Calu3 (cell line): Measurements from ENCODE around the gene LAGE3. TPM values are rescaled to one million over a fixed set of nuclear protein-coding genes. Genes with fewer than 3 reads are reported as not detected.

ENCODE experiments used
- BruUV-seq: library from RNA; stranded (reverse); fragments of 400-500 nt; replicated peaks from 2 replicates; lab custom pipeline; 2021; lab: Mats Ljungman, UMichigan
- CTCF ChIA-PET: fragments of 300-600 bp; sonication (Branson Sonifier 250); formaldehyde crosslinking; loops from one replicate; lab custom pipeline; 2022; ENCODE audit warnings: antibody characterized with exemption; lab: Charles Lee
- DNase-seq: peaks from one replicate; pipeline ENCODE4 v3.0.0; 2022
- H3K27ac Mint-ChIP-seq: one replicate; pipeline ENCODE4 v1.8.0; 2022; ENCODE audit warnings: mixed read lengths; ENCODE audit not compliant: unreplicated experiment
- H3K27me3 Mint-ChIP-seq: one replicate; pipeline ENCODE4 v1.8.0; 2022; ENCODE audit warnings: mixed read lengths; ENCODE audit not compliant: unreplicated experiment
- H3K36me3 Mint-ChIP-seq: one replicate; pipeline ENCODE4 v1.8.0; 2022; ENCODE audit warnings: mild to moderate bottlenecking, moderate library complexity, mixed read lengths; ENCODE audit not compliant: insufficient read depth, unreplicated experiment
- H3K4me1 Mint-ChIP-seq: one replicate; pipeline ENCODE4 v1.8.0; 2022; ENCODE audit warnings: mild to moderate bottlenecking, low read depth, mixed read lengths; ENCODE audit not compliant: unreplicated experiment
- H3K4me3 Mint-ChIP-seq: one replicate; pipeline ENCODE4 v1.8.0; 2022; ENCODE audit warnings: mild to moderate bottlenecking, low read depth, moderate library complexity, mixed read lengths; ENCODE audit not compliant: unreplicated experiment
- H3K9me3 Mint-ChIP-seq: one replicate; pipeline ENCODE4 v1.8.0; 2022; ENCODE audit warnings: low read depth, mixed read lengths; ENCODE audit not compliant: unreplicated experiment
- intact Hi-C: fragments of 100-400 bp; cut with micrococcal nuclease; formaldehyde crosslinking; loops from one replicate; pipeline ENCODE4 v1.10.0; 2022; ENCODE audit not compliant: unreplicated experiment
- total RNA-seq: library from RNA; stranded (reverse); gene quantifications from 2 replicates; pipeline ENCODE4 v1.2.3, GENCODE V29; 2022
- TF ChIP-seq, protein P1 (sequence below): fragments of 200-600 bp; IDR thresholded peaks from one replicate; pipeline ENCODE4 v1.8.0; 2022; ENCODE audit warnings: antibody characterized with exemption; ENCODE audit not compliant: unreplicated experiment

LAGE3 gene
- total RNA-seq, 1 experiment from 2014 or later, result 25.5 TPM

- BruUV-seq, result no TSS peak
- CTCF ChIA-PET, result no interaction called here
- intact Hi-C loops, result no loop called here
- Mint-ChIP-seq H3K9me3 (no peaks in the 10 kb centered on the region), H3K27me3 (no peaks in the 10 kb centered on the region), H3K4me3 (no peak overlapping the region), H3K36me3 (peaks cover 19% of the 10 kb centered on the region), H3K4me1 (peaks cover 6% of the 10 kb centered on the region), H3K27ac (no peak overlapping the region)
- no peak for DNase-seq
- TF ChIP-seq, protein P1, sequence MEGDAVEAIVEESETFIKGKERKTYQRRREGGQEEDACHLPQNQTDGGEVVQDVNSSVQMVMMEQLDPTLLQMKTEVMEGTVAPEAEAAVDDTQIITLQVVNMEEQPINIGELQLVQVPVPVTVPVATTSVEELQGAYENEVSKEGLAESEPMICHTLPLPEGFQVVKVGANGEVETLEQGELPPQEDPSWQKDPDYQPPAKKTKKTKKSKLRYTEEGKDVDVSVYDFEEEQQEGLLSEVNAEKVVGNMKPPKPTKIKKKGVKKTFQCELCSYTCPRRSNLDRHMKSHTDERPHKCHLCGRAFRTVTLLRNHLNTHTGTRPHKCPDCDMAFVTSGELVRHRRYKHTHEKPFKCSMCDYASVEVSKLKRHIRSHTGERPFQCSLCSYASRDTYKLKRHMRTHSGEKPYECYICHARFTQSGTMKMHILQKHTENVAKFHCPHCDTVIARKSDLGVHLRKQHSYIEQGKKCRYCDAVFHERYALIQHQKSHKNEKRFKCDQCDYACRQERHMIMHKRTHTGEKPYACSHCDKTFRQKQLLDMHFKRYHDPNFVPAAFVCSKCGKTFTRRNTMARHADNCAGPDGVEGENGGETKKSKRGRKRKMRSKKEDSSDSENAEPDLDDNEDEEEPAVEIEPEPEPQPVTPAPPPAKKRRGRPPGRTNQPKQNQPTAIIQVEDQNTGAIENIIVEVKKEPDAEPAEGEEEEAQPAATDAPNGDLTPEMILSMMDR, result no peak
Measured at GRCh38 chrX:154519389-154519788, 40.3 kb upstream of the LAGE3 start.

DNA sequence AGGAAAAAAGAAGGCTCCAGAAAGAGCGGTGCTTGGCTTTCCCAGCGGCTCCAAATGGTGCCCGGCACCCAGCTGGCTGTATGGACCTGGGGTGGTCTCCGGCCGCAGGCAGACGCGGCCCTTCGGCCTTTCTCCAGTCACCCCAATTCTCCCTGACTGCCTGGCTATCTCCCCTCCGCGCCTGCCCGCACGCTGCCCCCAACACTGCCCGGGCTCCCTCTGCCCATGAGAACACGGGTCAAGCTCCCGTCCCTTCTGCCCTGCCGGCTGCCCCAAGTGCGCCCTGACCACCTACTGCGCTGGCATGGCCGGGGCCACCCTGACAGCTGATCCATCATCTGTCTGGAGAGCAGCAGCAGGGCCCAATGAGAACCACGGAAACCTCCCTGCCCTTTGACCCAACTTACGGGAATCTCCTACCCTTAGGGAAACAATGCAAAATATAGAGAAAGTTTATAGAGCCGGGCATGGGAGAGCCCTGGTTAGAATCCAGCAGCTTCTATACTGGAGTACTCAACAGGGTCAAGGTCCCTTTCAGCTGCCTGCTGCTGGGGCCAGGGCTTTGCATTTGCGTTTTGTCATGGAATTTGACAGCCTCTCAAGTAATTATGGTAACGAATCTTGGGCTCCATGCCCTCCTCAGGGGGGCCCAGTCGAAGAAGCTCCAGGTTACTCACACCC, 38.2 kb upstream of the LAGE3 start:
- BruUV-seq, result no TSS peak
- TF ChIP-seq, protein P1, result no peak
- CTCF ChIA-PET, result interaction anchor here (0.8 kb wide), 1 partner anchor 31 kb away, joined by 3 read pairs; the partner anchor contains the start of gene UBL4A
- DNase-seq, result no peak
- peaks cover 6% of the 10 kb centered on the region for H3K4me1 Mint-ChIP-seq
- no peaks in the 10 kb centered on the region for H3K27me3 Mint-ChIP-seq
- intact Hi-C loops, result no loop called here
- H3K27ac Mint-ChIP-seq, result no peak overlapping the region
- peaks cover 22% of the 10 kb centered on the region for H3K36me3 Mint-ChIP-seq
- no peaks in the 10 kb centered on the region for H3K9me3 Mint-ChIP-seq
- peak overlapping the region; percentile 81 for H3K4me3 Mint-ChIP-seq

GRCh38 chrX:154516656-154517100, 37.6 kb upstream of the LAGE3 start:
- intact Hi-C loops, result no loop called here
- TF ChIP-seq, protein P1, result no peak
- Mint-ChIP-seq H3K4me3 (peak overlapping the region; percentile 81), H3K36me3 (peaks cover 22% of the 10 kb centered on the region), H3K27me3 (no peaks in the 10 kb centered on the region), H3K27ac (no peak overlapping the region), H3K9me3 (no peaks in the 10 kb centered on the region), H3K4me1 (peaks cover 6% of the 10 kb centered on the region)
- no peak for DNase-seq
- CTCF ChIA-PET, result interaction anchor here (0.8 kb wide), 1 partner anchor 31 kb away, joined by 3 read pairs; the partner anchor contains the start of gene UBL4A
- no TSS peak for BruUV-seq

DNA sequence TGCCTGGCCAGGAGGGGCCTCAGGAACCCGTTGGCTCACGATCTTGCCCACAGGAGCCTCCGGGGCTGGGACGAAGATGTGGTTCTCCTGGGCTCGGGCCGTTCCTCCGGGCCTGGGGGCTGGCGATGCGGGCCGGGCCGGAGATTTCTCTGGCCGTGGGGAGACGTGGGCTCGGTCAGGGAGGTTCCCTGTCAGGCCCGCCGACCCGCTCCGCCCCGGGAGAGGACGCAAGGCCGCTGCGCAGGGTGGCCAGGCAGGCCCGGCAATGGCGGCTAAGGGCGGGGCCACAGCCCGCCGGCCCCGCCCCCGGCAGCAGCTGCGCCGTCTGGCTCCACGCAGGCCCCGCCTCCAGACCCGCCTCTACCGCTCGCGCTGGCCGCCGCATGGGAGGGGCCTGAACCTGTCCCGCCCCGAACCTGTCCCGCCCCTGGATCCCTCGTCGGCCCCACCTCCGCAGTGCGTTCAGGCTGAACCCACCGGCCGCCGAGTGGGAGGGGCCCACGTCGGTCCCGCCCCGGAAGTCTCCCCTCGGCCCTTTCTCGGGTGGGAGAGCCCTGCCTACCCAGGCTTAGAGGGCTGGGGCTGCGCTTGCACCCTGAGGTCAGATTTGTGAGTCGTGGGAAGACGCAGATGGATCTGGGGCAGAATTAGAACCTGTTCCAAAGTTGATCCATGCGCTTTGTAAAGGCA, 37.0 kb upstream of the LAGE3 start, which contains the start of gene FAM3A:
FAM3A (minus strand) TSS at position 267 of the 690 bp plus-strand sequence. CDS start 460 bp downstream, outside the sequence.
- intact Hi-C loops, result no loop called here
- Mint-ChIP-seq H3K9me3 (no peaks in the 10 kb centered on the region), H3K4me1 (peaks cover 6% of the 10 kb centered on the region), H3K36me3 (peaks cover 22% of the 10 kb centered on the region), H3K27ac (peak within 1 kb of the TSS; percentile 77), H3K27me3 (no peaks in the 10 kb centered on the region), H3K4me3 (peak within 1 kb of the TSS; percentile 81)
- peak; percentile 95 for DNase-seq
- CTCF ChIA-PET, result no interaction called here
- TF ChIP-seq, protein P1, result no peak
- no TSS peak for BruUV-seq
